ENCODE data around the gene DRD1.

DNA sequence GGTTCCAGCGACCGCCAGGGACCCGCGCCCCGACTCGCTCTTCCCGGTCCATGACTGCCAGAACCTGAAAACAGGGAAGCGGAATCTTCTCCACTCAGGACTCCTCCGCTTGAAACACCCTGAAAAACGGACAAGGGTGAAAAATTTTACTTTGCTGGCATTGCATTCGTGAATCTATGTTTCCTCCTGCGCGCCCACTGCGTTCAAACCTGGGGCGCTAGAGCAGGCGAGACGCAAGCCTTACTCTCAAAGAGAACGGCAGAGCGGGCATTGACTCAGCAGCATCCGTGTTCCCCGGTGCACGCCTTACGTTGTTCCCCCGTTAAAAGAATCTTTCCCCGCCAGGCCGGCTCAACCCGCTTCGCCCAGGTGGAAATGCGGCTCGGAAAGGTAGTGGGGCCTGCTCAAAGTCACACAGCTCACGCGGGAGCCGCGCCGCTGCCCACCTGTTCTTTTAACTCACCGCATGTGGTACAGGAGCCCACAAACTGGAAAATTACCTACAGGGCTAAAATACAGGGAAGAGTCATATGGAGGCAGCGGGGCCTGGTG is 999 bp upstream of the DRD1 start:
- TF ChIP-seq, protein P1, sequence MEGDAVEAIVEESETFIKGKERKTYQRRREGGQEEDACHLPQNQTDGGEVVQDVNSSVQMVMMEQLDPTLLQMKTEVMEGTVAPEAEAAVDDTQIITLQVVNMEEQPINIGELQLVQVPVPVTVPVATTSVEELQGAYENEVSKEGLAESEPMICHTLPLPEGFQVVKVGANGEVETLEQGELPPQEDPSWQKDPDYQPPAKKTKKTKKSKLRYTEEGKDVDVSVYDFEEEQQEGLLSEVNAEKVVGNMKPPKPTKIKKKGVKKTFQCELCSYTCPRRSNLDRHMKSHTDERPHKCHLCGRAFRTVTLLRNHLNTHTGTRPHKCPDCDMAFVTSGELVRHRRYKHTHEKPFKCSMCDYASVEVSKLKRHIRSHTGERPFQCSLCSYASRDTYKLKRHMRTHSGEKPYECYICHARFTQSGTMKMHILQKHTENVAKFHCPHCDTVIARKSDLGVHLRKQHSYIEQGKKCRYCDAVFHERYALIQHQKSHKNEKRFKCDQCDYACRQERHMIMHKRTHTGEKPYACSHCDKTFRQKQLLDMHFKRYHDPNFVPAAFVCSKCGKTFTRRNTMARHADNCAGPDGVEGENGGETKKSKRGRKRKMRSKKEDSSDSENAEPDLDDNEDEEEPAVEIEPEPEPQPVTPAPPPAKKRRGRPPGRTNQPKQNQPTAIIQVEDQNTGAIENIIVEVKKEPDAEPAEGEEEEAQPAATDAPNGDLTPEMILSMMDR (IDR thresholded peaks at IDR 0.05; ENCODE audit: insufficient read depth, low read length) = no peak
- TF ChIP-seq POLR2AphosphoS5 (IDR thresholded peaks at IDR 0.05; ENCODE audit: low read depth) (no peak), SPI1 (IDR thresholded peaks at IDR 0.05; ENCODE audit: borderline replicate concordance, low read depth) (no peak)
- TF ChIP-seq, protein P2, sequence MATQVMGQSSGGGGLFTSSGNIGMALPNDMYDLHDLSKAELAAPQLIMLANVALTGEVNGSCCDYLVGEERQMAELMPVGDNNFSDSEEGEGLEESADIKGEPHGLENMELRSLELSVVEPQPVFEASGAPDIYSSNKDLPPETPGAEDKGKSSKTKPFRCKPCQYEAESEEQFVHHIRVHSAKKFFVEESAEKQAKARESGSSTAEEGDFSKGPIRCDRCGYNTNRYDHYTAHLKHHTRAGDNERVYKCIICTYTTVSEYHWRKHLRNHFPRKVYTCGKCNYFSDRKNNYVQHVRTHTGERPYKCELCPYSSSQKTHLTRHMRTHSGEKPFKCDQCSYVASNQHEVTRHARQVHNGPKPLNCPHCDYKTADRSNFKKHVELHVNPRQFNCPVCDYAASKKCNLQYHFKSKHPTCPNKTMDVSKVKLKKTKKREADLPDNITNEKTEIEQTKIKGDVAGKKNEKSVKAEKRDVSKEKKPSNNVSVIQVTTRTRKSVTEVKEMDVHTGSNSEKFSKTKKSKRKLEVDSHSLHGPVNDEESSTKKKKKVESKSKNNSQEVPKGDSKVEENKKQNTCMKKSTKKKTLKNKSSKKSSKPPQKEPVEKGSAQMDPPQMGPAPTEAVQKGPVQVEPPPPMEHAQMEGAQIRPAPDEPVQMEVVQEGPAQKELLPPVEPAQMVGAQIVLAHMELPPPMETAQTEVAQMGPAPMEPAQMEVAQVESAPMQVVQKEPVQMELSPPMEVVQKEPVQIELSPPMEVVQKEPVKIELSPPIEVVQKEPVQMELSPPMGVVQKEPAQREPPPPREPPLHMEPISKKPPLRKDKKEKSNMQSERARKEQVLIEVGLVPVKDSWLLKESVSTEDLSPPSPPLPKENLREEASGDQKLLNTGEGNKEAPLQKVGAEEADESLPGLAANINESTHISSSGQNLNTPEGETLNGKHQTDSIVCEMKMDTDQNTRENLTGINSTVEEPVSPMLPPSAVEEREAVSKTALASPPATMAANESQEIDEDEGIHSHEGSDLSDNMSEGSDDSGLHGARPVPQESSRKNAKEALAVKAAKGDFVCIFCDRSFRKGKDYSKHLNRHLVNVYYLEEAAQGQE (IDR thresholded peaks at IDR 0.05; ENCODE audit: insufficient replicate concordance, low read depth) = no peak

Measured in HL-60 (cell line).